Fibroblast of skin of right quadriceps (primary cell): ENCODE results near the gene WWTR1.

Experiments
- DNase-seq: peaks from one replicate; pipeline ENCODE4 v3.0.0-alpha.2; 2013

WWTR1 gene

DNA sequence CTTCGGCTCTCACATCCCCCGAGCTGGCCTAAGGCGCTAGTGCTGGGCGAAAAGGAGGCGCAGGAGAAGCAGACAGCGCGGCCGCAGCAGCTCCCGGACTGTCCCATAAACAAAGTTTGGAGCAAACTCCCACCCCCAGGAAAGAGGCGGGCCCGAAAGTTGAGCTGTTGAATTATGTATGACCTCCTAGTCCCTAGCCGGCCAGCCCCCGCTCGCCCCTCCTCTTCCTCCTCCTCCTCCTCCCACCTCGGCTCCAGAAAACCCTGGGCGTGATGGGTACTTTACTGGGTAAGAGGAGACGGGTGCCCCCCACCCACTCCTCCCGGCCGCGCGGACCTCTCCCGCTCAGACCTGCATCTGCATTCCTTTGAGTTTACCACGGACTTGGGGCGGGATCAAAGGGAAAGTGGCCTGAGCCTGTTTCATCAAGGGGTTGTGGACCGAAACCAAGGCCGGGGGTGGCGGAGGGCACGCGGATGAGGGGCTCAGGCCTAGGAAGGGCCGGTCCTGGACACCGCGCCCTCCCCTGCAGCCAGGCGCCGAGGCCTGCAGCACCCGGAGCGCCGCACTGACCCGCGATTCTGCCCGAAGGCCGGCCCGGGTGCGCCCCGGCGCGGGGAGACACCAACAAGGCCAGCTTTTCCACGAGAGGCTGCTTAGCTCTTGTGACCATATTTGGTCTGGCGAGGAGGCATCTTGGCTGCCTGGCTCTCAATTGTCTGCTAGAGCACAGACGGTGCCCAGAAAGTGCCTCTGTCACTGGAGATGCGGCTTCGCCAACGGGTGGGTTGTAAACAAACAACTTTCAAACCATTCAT is at the start of gene WWTR1:
Gene WWTR1 (minus strand): TSS at position 100 of the 818 bp plus-strand sequence. CDS start 719 bp downstream, outside the sequence.
- peak; percentile 96 for DNase-seq

DNA sequence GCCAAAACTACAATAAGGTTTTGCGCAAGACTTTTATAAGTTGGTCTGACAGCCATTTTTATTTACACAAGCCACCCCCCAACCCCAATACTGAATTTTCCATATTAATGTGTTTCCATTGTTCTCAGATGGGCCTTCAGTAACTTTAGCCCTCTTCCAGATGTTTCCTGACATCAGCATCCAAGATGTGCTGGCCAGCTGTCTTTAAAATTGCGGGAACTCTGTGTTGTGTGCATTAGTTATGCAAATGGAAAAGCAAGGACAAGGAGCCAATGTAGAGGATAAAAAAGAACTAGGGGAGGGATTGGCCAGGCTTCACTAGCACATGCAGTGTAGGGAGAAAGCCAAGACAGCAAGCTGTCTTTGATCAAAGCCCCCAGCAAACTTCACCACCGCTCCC is 49.1 kb upstream of the WWTR1 start:
- DNase-seq, result peak; percentile 11

- DNase-seq, result peak; percentile 15
Measured at GRCh38 chr3:149705416-149705815, 47.6 kb upstream of the WWTR1 start.

DNA sequence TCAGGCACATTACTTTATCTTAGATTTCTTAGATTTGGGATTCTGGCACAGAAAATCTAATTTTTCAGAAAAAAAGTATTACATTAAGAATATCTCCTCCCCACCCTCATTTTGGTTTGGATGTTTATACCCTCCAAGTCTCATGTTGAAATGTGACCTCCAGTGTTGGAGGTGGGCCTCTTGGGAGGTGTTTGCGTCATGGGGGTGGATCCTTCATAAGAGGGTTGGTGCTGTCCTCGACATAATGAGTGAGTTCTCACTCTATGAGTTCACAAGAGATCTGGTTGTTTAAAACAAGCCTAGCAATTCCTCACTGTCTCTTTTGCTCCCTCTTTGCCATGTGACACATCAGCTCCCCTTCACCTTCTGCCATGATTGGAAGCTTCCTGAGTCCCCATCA is 45.6 kb upstream of the WWTR1 start:
- DNase-seq, result peak; percentile 83

DNA sequence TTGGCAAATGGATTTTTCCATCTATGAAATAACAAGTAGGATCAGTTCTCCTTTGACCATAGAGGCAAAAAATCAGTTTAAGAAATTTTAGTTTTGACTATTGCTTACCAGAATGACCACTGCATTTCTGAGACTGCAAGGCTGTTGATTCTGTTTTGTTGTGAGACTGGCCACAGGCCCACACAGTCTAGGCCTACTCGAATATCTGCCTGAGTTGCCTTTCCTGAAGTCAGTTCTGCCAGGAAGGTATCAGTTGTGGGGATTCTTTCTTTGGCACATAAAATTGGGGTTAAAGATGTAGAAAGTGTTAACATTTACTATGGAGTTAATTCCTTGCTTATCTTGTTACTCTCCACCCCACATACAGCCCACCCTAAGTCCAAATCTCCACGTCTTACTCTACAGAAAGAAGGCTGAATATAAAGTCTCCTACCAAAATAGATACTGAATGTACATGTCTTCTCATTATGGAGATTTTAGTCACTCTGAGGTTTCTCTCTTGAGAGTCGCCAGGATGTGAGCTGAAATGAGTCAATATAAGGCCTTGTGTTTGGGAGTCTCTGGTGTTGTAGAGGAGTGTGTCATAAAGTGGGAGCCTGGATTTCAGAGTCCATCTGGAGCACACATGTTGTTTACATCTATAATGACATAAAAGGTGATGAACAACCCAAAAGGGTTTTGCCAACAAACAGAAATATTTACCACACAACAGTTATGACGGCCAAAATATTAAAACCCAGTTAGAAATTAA is 45.0 kb upstream of the WWTR1 start:
- peak; percentile 96 for DNase-seq

GRCh38 chr3:149701977-149702350 is 44.1 kb upstream of the WWTR1 start:
- peak; percentile 9 for DNase-seq

- peak; percentile 43 for DNase-seq
Measured at GRCh38 chr3:149701206-149701976, 43.6 kb upstream of the WWTR1 start.

DNA sequence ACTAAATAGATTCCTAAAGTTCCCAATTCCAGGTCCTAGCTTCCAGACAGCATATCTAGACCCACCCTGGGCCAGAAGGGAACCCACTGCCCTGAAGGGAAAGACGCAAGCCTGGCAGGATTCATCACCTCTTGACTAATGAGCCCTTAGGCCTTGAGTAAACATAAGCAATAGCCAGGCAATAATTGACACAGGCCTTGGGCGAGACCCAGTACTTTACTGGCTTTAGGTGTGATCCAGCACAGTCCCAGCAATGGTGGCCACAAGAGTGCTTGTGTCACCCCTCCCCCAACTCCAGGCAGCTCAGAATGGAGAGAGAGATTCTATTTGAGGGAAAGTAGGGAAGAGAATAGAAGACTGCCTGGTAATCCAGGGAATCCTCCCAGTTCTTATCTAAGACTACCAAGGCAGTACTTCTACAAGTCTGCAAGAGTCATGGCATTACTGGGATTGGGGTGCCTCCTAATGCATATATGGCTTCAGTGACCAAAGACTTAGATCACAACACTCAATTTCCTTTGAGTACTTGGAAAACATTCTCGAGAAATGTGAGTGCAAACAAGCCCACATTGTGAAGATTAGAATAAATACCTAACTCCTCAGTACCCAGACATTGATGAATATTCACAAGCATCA is 30.4 kb upstream of the WWTR1 start:
- no peak for DNase-seq

- DNase-seq, result no peak
Measured at GRCh38 chr3:149686996-149687395, 29.2 kb upstream of the WWTR1 start.

DNA sequence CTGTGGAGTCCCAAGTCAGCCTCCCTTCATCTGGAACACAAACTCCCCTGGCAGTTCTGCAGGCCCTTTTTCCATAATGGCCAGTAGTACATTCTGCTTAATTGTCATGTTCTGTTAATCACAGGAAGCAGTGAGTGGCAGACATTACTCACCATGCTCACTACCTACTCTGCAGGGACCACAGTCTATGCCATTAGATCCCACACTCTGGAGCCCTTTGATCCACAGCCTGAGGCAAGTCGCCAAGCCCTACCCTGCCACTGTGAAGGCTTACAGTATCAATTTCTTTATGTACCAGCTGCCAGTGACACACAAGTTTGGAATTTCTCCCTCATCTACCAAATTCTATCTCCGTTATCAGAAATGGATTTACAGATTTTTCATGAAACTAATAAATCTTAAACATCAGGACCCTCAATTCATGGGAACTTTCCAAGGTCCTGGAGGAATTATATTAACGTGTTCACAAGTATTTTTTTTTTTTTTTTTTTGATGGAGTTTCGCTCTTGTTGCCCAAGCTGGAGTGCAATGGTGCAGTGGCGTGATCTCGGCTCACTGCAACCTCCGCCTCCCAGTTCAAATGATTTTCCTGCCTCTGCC is 20.6 kb upstream of the WWTR1 start:
- DNase-seq, result peak; percentile 15

GRCh38 chr3:149673393-149673792 is 15.6 kb upstream of the WWTR1 start:
- peak; percentile 52 for DNase-seq

- no peak for DNase-seq
Measured at GRCh38 chr3:149670742-149671492, 13.1 kb upstream of the WWTR1 start.

- no peak for DNase-seq
Measured at GRCh38 chr3:149667576-149667975, 9.8 kb upstream of the WWTR1 start.

- DNase-seq, result no peak
Measured at GRCh38 chr3:149663966-149664365, 6.1 kb upstream of the WWTR1 start.

DNA sequence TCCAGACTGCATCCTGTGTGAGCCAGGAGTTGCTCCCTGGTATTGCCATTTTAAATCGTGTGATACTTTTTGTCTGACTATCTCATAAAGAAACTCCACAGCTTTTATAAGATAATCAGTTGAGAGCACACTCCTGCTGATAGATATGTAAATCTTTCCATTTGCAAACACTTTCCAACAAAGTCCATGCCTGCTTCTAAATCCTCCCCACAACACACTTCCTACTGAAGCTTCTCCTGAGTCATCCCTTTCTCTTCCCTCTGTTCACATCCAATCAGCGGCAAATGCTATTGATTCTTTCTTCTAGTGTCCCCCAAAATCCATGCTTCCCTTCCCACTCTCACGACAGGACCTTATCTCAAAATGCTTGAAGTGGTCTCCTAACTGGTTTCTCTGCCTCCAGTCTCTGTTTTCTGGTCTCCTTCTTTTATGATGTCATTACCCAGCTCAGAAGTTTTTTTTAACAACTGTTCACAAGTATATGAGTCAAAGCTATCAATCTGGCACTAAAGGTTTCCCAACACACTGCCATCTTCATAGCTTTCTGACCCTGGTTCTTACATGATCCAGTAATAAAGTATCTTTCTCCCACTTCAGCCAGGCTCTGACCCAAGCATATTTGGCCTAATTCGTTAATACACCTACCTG is 4.5 kb upstream of the WWTR1 start:
- DNase-seq, result peak; percentile 37

- DNase-seq, result no peak
Measured at GRCh38 chr3:149660462-149660861, 2.6 kb upstream of the WWTR1 start.

DNA sequence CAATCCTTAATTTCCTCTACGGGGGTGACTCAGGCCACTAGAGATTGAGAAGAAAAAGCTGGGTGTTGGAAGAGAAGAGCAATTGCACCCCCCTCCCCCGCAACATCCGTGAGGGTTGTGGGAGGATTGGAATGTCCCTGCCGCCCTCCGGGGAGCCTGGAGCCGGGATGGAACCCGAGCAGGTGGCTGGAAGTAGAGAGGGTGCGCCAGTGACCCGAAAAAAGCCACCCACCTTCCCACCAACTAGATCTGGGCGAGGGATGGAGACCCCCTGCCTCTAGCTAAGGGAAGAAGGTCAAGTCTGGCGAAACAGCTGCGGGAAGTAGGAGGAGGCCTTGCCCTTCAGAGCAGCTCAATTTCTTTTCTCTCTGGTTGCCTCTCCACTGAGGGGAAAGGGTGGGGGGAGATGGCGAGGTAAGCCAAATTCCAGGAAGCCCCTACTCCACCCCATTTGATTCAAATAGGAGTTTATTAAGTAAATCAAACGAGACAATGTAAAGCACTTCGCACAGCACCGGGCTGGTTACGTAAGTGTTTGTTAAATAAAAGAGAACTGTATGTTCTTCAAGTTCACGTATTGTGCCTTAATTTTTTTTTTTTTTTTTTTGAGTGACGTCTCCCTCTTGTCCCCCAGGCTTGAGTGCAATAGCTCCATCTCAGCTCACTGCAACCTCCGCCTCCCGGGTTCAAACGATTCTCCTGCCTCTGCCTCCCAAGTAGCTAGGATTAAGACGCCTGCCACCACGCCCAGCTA is 1.1 kb upstream of the WWTR1 start:
- no peak for DNase-seq

DNA sequence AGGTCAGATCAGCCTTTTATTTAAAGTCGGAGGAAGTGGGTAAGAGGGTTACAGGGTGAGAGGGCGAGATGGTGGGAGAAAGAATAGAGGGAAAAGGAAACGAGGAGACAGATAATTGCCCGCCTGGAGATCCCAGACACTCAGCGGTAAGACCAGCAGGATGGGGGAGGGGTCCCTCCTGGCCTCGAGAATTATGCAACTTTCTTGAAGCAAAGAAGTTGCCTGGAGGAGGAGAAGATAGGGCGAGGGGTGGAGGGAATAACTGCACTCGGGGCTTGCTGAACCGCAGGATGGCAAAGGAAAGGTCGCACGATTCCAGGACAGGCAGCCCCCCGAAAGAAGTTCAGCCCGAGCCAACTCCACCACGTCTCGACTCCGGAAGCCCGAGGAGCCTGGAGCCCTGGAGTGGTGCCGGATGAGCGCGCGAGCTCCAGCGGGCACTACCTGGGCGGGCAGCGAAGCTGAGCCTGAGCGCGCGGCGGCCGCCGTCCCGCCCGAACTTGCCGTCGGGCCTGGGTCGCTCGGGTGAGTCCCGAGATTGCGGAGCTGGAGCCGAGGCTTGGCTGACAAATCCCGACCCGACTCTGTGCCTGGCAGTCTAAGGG is 402 bp downstream of the WWTR1 start:
- DNase-seq, result peak; percentile 74

- DNase-seq, result peak; percentile 14
Measured at GRCh38 chr3:149655826-149656574, 1.8 kb downstream of the WWTR1 start.
